ENCODE measurements around the gene MAML2.

The MAML2 gene

DNA sequence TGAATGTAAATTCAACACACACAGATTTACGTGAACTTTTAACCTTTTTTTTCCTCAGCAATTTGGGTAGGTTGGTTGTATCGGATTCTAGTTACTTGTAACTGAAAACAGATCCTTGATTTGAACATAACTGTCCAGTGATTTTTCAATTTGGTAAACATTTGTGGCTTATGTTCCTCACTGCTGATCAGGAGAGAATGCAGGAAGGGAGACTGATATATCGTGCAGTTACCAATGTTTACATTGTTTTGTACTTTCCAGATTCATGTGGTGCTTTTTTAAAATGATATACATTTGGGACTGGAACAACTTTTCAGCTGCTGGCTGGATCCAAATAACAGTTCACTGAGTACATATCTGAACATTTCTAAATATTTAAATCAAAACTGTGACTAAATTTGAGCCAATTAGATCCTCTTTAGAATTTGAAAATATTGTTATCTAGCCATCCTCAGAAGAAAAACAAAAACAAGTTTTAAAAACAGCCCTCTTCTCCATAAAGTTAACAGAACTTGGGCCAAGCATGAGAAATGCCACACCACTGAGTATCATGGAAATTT is 334.8 kb downstream of the MAML2 start:
- H3K9ac ChIP-seq (ENCODE audit: low read depth, low read length) = no peak overlapping the region
- H3K27me3 ChIP-seq (ENCODE audit: insufficient read depth, low read length, poor library complexity) = no peaks in the 10 kb centered on the region
- DNase-seq = no peak
- TF ChIP-seq, protein P1, sequence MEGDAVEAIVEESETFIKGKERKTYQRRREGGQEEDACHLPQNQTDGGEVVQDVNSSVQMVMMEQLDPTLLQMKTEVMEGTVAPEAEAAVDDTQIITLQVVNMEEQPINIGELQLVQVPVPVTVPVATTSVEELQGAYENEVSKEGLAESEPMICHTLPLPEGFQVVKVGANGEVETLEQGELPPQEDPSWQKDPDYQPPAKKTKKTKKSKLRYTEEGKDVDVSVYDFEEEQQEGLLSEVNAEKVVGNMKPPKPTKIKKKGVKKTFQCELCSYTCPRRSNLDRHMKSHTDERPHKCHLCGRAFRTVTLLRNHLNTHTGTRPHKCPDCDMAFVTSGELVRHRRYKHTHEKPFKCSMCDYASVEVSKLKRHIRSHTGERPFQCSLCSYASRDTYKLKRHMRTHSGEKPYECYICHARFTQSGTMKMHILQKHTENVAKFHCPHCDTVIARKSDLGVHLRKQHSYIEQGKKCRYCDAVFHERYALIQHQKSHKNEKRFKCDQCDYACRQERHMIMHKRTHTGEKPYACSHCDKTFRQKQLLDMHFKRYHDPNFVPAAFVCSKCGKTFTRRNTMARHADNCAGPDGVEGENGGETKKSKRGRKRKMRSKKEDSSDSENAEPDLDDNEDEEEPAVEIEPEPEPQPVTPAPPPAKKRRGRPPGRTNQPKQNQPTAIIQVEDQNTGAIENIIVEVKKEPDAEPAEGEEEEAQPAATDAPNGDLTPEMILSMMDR (IDR thresholded peaks at IDR 0.05; ENCODE audit: borderline replicate concordance, extremely low read depth, low read length, poor library complexity, severe bottlenecking) = no peak
- TF ChIP-seq EZH2 (IDR thresholded peaks at IDR 0.05; ENCODE audit: borderline replicate concordance, low read depth, low read length, severe bottlenecking) = no peak
- no peak overlapping the region for H3K4me2 ChIP-seq (ENCODE audit: insufficient read depth, low read length)
- no peaks in the 10 kb centered on the region for H4K20me1 ChIP-seq (ENCODE audit: insufficient read depth, low read length)
- H3K27ac ChIP-seq (ENCODE audit: low read length) = no peak overlapping the region
- H2AFZ ChIP-seq (ENCODE audit: low read depth, low read length) = no peak overlapping the region
- no peak for ATAC-seq (ENCODE audit: insufficient read depth, low read depth)
- no peak overlapping the region for H3K4me3 ChIP-seq (ENCODE audit: low read depth in 1 of 2, low read length in 2 of 2)
- H3K9me3 ChIP-seq (ENCODE audit: insufficient read depth, low read length, severe bottlenecking) = no peaks in the 10 kb centered on the region
- peaks cover 22% of the 10 kb centered on the region for H3K4me1 ChIP-seq (ENCODE audit: insufficient read depth, low read length)
- H3K79me2 ChIP-seq (ENCODE audit: insufficient read depth, low read length) = no peaks in the 10 kb centered on the region
- no peaks in the 10 kb centered on the region for H3K36me3 ChIP-seq (ENCODE audit: insufficient read depth, low read length)

DNA sequence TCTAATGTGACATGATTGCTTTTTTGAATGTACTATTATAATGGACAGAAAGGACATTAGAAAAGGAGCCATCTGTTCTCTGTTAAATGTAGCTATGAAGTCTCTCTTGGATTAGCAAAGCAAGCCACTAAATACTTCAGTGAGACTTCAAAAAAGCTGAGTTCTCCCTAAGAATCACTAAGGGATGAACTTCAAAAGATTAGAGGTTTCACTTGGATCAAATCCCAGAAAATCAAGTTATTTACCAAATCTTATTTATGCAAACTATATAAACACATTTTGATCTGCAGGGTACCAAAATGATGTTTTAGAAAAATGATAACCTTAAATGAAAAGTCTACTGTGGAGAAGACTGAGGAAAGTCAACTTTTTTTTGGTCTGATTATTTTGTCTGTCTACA is 337.0 kb downstream of the MAML2 start:
- H2AFZ ChIP-seq (ENCODE audit: low read depth, low read length) = no peak overlapping the region
- ATAC-seq (ENCODE audit: insufficient read depth, low read depth) (no peak), DNase-seq (no peak)
- no peak overlapping the region for H3K4me2 ChIP-seq (ENCODE audit: insufficient read depth, low read length)
- no peak overlapping the region for H3K9ac ChIP-seq (ENCODE audit: low read depth, low read length)
- no peaks in the 10 kb centered on the region for H4K20me1 ChIP-seq (ENCODE audit: insufficient read depth, low read length)
- no peaks in the 10 kb centered on the region for H3K36me3 ChIP-seq (ENCODE audit: insufficient read depth, low read length)
- no peaks in the 10 kb centered on the region for H3K4me1 ChIP-seq (ENCODE audit: insufficient read depth, low read length)
- no peak overlapping the region for H3K27ac ChIP-seq (ENCODE audit: low read length)
- no peaks in the 10 kb centered on the region for H3K9me3 ChIP-seq (ENCODE audit: insufficient read depth, low read length, severe bottlenecking)
- TF ChIP-seq, protein P1 (IDR thresholded peaks at IDR 0.05; ENCODE audit: borderline replicate concordance, extremely low read depth, low read length, poor library complexity, severe bottlenecking) = no peak
- no peak for TF ChIP-seq EZH2 (IDR thresholded peaks at IDR 0.05; ENCODE audit: borderline replicate concordance, low read depth, low read length, severe bottlenecking)
- no peaks in the 10 kb centered on the region for H3K79me2 ChIP-seq (ENCODE audit: insufficient read depth, low read length)
- H3K4me3 ChIP-seq (ENCODE audit: low read depth in 1 of 2, low read length in 2 of 2) = no peak overlapping the region
- no peaks in the 10 kb centered on the region for H3K27me3 ChIP-seq (ENCODE audit: insufficient read depth, low read length, poor library complexity)

DNA sequence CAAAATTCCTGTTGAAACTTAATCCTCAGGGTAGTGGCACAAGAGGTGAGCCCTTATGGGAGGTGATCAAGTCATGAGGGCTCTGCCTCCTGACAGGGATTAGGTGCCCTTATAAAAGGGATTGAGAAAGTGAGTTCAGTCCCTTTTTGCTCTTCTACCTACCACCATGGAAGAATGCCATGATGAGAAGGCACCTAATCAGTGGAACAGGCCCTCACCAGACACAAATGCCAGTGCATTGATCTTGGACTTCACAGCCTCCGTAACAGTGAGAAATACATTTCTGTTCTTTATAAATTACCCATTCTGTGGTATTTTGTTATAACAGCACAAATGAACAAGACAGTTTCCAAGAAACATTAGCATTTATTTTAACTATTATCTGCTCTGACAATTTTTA is 338.1 kb downstream of the MAML2 start:
- H3K27me3 ChIP-seq (ENCODE audit: insufficient read depth, low read length, poor library complexity) = no peaks in the 10 kb centered on the region
- H2AFZ ChIP-seq (ENCODE audit: low read depth, low read length) = no peak overlapping the region
- TF ChIP-seq EZH2 (IDR thresholded peaks at IDR 0.05; ENCODE audit: borderline replicate concordance, low read depth, low read length, severe bottlenecking) = no peak
- TF ChIP-seq, protein P1 (IDR thresholded peaks at IDR 0.05; ENCODE audit: borderline replicate concordance, extremely low read depth, low read length, poor library complexity, severe bottlenecking) = no peak
- no peak overlapping the region for H3K27ac ChIP-seq (ENCODE audit: low read length)
- no peaks in the 10 kb centered on the region for H3K4me1 ChIP-seq (ENCODE audit: insufficient read depth, low read length)
- H3K79me2 ChIP-seq (ENCODE audit: insufficient read depth, low read length) = no peaks in the 10 kb centered on the region
- no peaks in the 10 kb centered on the region for H4K20me1 ChIP-seq (ENCODE audit: insufficient read depth, low read length)
- no peaks in the 10 kb centered on the region for H3K36me3 ChIP-seq (ENCODE audit: insufficient read depth, low read length)
- ATAC-seq (ENCODE audit: insufficient read depth, low read depth) (no peak), DNase-seq (no peak)
- H3K4me2 ChIP-seq (ENCODE audit: insufficient read depth, low read length) = no peak overlapping the region
- H3K4me3 ChIP-seq (ENCODE audit: low read depth in 1 of 2, low read length in 2 of 2) = no peak overlapping the region
- no peaks in the 10 kb centered on the region for H3K9me3 ChIP-seq (ENCODE audit: insufficient read depth, low read length, severe bottlenecking)
- no peak overlapping the region for H3K9ac ChIP-seq (ENCODE audit: low read depth, low read length)

All from DND-41 (cell line).